Right kidney (tissue), 1 donor: ENCODE measurements around the gene NTM.
A peak's percentile ranks its signal among the peaks of the same experiment; 100 is the strongest.
"Not testable (repeated sequence)": the region's sequence is repeated elsewhere in the genome, so short reads cannot be mapped to it uniquely, and the experiment has no call there.

Source experiments
- DNase-seq: peaks from one replicate; pipeline ENCODE4 v3.0.0-alpha.2; 2016

Gene NTM

DNA sequence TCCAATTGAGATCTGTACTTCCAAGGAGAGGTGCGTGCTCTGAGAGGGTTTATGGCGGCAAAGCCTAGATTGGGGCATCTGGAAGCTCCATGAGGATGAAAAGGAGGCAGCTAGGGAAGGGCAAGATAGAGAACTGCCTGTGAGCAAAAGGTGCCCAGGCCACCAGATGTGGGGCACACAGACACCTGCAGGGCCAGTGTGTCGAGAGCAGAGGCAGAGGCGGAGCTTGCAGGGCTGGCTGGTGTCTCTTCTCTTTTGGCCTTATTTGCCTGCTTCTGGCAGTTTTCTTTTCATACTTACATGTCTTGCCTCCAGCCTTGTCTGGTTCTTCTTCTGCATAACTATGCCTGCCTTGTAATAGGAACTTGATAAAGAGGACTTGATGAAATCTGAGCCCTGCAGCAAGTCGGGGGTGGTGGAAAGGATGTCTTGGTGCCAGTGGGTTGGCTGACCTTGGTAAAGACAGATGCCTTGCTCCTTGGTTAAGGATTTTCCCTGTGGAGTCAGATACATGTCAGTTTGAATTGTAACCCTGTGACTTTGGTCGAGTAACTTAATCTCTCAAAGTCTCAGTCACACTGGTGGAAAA lies 680.3 kb downstream of the NTM start:
- DNase-seq, result no peak

GRCh38 chr11:132051704-132052103 lies 681.3 kb downstream of the NTM start:
- no peak for DNase-seq

DNA sequence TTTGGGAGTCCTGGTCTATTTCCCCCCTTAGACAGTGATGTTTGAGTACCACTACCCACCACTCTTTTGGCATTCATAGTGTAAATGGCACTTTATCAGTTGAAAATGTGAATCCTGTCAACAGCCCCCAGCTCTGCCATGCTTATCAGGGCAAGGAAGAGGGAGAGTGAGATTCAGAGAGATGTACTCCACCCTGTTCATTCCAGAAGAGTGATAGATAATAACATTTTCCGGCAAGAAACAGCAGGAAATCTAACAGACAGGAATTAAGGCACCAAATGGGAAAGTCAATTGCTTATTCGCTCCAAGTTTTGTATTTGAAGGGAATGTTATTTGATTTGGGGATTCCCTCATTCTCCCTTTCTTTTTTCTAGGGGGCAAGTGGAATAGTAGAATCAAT lies 681.9 kb downstream of the NTM start:
- DNase-seq, result no peak

- DNase-seq, result no peak
Observed at GRCh38 chr11:132052904-132053303, 682.5 kb downstream of the NTM start.

- no peak for DNase-seq
Observed at GRCh38 chr11:132054822-132055221, 684.4 kb downstream of the NTM start.

- DNase-seq, result no peak
Observed at GRCh38 chr11:132055296-132055695, 684.9 kb downstream of the NTM start.

GRCh38 chr11:132056689-132057088 lies 686.3 kb downstream of the NTM start:
- DNase-seq, result no peak

DNA sequence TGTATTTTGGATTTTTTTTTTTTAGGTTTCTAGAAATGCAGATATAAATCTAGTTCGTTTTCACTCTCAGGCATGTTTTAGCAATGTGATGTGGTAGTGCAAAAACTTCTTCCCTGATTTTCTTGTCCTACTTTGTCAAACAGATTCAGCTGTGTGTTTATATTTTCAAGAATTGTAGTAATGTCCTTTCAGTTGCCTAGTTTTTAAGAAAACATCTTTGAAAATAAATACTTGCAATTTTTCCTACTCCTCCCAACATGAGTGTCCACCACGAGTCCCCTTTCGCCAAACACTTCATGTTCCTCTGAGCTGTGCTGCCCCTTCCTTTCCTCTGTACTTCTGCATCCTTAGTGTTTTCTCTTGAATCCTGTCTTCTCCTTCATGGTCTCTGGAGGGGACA lies 686.9 kb downstream of the NTM start:
- no peak for DNase-seq

GRCh38 chr11:132058211-132058772 lies 687.9 kb downstream of the NTM start:
- DNase-seq, result no peak

GRCh38 chr11:132060567-132060966 lies 690.2 kb downstream of the NTM start:
- DNase-seq, result no peak

- no peak for DNase-seq
Observed at GRCh38 chr11:132062031-132062430, 691.6 kb downstream of the NTM start.

DNA sequence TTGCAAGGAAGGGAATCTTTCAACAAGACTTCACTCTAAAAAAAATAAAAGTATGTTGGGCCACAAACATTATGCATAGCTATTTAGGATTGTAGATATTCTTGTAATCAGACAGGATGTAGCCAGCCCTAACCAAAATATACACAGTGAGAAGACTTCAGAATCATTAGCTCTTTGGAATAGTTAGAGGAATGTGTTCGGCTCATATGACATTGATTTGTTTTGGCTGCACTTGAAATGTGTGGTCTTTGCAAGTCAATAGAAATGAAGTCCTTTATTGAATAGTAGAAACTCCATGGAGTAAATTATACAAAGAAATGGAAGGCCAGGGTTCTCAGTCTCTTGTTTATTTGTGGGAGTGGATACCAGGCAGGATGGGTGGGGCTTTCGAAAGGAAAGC lies 692.1 kb downstream of the NTM start:
- no peak for DNase-seq

DNA sequence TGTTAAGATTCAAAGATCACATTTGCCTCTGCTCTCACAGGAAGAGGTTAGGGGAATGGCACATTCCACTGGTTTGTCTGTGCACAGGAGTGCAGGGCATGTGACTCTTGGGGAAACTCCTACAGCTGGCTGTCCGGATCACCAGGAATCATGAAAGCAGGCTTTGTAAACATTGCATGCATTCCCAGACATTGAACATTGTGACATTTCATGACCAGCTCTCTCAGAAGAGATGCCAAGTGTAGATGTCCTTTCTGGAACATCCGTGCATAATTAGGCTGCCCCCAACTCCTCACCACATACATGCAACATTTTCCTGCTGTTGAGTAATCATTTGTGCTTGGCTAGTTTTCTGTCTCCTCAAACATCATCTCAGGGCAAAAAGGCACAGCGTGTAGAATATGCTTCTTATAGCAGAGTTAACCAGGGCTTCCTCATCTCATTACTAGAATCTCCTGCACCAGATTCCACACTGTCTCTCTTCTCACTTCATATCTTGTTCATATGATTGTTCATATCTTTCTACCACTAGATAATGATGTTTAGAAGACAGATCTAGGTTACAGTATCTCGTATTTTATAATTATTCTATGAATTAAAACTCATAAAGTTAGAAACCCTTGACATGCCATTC lies 694.7 kb downstream of the NTM start:
- DNase-seq, result peak; percentile 34

- DNase-seq, result no peak
Observed at GRCh38 chr11:132068556-132068955, 698.1 kb downstream of the NTM start.

DNA sequence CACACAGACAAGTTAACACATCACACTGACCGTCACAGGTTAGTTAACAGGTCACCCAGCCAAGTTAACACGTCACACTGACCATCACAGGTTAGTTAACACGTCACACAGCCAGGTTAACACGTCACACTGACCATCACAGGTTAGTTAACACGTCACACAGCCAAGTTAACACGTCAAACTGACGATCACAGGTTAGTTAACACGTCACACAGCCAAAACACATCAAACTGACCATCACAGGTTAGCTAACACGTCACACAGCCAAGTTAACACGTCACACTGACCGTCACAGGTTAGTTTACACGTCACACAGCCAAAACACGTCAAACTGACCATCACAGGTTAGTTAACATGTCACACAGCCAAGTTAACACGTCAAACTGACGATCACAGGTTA lies 699.2 kb downstream of the NTM start:
- not testable (repeated sequence) for DNase-seq

DNA sequence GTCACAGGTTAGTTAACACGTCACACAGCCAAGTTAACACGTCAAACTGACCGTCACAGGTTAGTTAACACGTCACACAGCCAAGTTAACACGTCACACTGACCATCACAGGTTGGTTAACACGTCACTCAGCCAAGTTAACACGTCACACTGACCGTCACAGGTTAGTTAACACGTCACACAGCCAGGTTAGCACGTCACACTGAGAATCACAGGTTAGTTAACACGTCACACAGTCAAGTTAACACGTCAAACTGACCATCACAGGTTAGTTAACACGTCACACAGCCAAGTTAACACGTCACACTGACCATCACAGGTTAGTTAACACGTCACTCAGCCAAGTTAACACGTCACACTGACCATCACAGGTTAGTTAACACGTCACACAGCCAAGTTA lies 700.5 kb downstream of the NTM start:
- DNase-seq, result not testable (repeated sequence)

- no peak for DNase-seq
Observed at GRCh38 chr11:132072044-132072857, 701.8 kb downstream of the NTM start.

GRCh38 chr11:132072858-132073211 lies 702.4 kb downstream of the NTM start:
- no peak for DNase-seq

DNA sequence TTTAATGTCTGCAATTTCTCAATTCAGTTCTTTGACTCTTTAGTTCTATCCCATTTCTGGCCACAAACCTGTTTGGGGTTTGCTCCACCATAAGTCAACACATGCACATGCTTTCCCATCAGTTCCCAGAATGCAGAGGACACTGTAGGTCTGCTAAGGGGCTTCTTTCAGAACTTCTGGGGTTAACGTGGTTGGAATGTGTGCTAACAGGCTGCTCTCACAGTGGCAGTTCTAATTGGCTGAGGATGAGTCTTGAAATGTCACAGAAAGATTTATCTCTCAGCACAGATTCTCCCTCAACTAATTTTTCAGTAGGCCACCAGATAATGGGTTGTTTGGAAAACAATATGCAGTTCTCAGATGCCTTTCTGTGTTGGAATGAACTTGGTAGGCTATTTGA lies 703.4 kb downstream of the NTM start:
- no peak for DNase-seq

DNA sequence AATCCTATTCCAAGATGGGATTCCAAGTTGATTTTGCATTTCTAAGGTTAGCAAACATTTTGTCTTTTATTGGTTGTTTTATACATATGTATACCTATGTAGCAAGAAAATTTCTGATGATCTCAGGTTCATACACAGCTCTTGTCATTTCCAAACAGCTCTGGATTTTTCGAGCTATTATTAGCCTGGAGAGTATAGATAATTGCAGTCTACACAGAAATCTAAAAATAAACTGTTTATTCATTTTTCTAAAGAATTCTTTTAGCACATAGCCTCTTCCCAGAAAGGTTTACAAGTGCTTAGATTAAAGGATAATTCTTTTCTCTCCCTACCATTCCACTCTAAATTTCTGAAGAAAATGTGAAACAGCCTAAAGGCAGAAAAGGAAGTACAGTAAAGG lies 705.0 kb downstream of the NTM start:
- no peak for DNase-seq

- DNase-seq, result no peak
Observed at GRCh38 chr11:132077416-132077815, 707.0 kb downstream of the NTM start.

- DNase-seq, result no peak
Observed at GRCh38 chr11:132078264-132079076, 708.1 kb downstream of the NTM start.

DNA sequence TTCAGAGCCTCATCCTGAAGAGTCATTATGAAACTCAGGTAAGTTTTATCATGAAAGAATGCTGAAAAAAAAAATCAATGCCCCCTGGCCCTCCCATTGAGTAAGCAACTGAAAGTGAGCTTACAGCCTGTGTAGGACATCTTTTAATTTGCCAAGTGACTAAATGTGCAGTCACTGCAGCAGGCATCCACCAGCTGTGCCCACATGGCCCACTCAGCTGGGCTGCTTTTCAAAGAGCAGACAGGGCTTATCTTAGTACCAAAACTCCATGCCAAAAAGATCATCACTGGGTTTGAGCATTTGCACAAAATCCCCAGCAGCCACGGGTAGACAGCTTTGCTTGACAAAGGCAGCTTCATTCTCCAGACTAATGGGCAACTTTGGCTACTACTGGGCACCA lies 709.7 kb downstream of the NTM start:
- DNase-seq, result no peak
